ENCODE measurements around the gene LIPC.

Gene LIPC

DNA sequence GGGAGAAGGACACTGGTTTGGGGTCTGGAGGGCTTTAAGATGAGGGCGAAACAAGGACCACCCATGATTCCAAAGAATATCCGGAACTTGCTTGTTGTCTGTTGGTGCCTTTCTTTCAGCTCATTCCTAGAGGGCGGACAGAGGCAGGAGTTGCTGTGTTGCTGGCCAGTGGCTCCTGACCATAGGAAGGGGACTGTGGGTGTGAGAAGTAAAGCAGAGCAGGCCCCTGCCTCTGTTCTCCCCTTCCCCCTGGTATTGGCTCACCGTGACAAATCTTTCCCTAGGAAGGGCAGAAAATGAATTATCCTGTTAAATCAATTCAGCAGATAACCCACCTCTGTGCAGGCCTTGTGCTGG lies 89.1 kb downstream of the LIPC start:
- DNase-seq: no peak

DNA sequence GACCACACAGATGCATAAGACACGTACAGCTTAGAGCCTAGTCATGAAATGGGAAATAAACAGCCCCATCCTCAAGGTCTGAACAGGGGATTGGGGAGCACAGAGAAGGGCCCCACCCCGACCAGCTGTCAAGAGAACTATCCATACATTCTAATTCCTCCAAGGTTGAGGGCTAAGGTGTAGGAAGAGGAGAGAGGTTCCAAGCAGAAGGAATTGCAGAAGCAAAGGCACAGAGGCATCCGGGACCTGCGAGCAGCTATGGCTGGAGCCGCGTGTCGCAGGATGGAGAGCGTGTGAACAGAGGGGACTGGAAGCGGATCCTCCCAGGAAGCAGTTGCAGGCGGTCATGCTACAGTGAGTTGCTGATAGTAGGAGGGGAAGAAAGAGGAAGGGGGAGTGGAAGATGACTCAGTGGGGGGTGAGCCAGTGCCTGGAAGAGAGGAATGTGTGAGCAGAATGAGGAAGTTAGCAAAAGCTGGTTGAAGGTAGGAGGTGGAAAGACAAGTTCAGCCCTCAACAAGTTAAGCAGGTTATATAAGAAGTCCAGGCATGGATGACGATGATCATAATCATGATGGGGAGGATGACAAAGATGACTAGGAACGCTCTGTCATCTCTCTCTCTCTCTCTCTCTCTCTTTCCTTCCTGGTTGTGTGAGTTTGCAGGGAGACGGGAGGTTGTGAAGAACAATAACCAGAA lies 89.7 kb downstream of the LIPC start:
- DNase-seq: peak; percentile 43

DNA sequence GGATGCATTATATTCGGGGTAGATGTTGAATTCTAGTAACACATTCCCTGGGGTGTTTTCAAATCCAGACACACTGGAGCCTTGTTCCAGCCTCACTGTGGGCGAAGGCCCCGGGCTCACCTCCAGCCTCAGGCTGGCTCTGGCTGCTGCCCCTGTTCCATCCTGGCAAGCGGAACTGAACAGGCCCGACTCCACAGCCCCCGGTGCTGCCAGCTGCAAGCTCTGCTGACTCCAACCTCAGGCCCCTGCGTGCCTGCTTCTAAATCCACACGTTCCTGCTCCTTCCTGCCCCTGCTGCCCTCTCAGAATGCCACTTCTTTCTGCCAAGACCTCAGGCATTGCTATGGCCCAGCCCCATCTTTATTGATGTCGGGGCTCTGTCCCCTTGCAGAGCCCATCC lies 90.6 kb downstream of the LIPC start:
- no peak for DNase-seq

DNA sequence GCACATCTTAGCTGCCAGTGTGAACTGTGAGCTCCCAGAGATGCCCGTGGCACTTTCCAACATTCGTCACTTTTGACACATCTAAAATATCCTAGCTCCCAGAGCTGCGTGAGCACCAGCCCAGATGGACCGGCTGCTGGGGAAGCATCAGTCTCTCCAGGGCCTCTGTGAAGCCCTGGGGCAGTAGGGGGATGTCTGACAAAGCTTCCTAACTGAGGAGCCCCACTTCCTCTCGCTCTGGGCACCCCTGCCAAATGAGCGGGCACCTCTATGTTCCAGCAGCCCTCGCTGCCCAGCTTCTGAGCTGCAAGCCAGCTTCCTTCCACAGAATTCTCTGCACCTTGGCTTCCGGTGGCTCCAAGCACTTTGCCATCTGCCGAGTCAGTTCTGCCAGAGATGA lies 91.1 kb downstream of the LIPC start:
- DNase-seq: no peak

DNA sequence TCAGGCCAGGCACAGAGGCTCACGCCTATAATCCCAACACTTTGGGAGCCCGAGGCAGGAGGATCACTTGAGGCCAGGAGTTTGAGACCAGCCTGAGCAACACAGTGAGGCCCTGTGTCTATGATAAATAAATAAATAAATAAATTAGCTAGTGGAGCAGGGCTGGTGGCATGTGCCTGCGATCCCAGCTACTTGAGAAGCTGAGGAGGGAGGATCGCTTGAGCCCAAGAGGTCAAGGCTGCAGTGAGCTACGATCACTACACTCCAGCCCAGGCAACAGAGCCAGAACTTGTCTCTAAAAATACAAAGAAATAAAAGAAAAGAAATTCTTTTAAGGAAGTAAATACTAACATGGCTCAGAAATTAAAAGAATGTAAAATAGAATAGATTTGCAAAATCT lies 91.8 kb downstream of the LIPC start:
- no peak for DNase-seq

DNA sequence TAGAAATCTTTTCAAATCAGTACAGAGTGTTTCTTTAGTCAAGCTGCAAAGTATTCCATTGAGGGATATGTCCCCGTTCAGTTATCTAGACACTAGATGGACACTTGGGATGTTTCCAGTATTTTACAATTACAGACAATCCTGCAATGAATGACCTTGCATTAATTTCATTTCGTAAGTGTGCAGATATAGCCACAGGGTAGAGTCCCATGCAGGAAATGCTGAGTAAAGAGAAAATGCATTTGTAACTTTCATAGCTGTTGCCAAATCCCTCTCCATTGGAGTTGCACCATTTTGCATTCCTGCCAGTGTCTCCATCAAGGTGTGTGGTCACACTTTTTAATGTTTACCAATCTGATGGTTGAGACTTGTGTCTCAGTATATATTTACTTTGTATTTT lies 92.5 kb downstream of the LIPC start:
- DNase-seq: no peak

DNA sequence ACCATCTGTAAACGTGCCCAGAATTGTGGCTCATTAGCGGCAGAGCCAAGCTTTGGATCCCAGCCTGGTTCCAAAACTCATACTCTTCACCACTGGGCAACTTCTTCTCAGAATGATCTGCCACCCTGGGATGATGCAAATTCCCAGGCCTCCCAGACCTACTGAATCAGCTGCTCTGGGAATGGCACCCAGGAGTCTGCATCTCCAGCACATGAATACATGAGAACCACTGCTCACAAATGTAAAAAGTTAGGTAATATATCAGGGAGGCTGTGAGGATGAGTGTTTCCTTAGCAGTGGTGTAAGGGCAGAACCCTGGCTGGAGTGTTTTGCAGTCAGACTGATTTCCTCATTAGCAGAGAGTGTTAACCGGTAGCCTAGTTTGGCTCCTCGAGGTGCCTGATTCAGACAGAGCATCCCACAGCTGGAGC lies 94.2 kb downstream of the LIPC start:
- no peak for DNase-seq

DNA sequence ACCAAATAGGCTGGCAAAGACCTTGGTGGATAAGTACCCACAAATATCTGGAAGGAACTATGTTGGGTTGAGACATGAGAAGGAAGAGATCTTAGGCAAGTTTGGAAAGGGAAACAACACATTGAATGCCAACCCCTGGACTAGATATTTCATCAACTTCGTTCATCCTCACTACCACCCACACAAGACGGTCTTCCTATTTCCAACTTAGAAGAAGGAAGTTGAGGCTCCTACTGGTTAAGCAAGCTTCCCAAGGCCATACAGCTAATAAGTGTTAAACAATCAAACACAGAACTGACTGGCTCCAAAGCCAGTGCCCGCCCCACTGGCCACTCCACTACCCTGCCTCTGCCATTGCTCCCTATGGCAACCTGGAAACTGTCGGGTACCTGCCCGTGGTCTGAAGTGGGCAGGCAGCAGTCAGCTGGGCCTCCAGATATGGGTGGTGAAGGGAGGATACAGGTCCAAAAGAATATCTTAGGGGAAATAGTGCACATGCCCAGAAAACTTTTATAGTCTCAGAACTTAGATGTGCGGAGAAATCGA lies 94.9 kb downstream of the LIPC start:
- no peak for DNase-seq

DNA sequence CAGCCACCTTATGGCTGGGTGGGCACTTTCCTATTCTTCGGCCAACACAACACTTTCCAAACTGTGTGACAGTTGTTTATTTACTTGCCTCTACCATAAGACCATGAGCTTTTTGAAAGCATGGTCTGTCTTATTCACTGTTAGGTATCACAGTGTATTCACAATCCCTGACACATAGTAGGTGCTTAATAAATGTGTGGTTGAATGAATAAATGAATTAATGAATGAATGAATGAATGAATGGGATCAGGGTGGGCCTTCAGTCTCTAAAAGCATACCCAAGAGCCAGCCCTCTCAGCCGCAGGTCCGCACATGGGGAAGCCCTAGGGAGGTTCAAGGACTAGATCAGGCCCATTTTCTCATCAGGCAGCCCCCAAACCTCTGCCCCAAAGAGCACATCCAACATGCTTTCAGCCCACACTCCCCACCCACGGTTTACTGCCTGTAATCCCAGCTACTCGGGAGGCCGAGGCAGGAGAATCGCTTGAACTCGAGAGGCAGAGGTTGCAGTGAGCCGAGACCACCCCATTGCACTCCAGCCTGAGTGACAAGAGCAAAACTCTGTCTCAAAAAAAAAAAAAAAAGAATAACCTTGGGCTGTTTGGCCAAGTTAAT lies 95.9 kb downstream of the LIPC start:
- DNase-seq: no peak

DNA sequence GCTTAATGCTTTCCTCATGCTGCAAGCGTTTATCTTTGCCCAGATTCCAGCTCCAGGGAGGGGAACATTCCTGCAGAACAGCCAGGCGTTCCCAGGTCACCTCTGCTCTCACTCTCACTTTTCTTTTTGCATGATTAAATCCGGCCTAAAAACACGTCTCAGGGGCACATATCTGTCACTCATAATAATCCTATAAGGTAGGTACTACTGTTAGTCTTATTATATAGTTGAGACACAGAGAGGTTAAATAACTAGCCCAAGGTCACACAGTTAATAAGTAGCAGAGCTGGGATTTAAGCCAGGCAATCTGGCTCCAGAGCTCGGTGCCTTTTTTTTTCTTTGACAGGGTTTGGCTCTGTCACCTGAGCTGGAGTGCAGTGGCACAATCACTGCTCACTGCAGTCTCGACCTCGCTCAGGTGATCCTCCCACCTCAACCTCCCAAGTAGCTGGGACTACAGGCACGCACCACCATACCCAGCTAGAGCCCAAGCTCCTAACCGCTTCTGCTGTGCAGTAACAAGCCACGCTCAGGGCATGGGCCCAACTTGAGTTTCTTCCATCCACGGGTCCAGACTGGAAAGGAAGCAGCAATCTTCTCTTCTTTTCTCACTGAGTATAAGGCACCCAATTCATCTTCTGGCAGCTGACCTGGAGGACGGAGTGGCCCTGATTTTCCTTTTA lies 96.5 kb downstream of the LIPC start:
- no peak for DNase-seq

DNA sequence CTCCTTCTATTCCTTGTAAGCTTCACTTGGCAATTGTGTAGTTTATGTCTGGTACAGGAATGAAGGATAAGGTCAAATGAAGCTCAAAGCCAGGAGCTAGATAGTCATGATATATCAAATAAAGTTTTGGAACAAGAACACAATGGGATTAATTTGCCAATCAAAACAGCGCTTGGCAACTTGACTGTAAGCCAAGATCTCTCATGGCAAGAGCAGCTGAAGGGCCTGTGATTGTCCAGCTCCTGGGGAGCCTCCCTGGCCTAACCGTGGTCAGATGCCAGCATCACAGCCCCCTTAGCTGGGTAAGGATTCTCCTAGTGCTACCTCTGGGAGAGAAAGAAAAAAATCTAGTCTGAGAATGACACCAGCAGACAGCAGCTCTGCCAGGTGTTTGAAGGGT lies 97.2 kb downstream of the LIPC start:
- DNase-seq: no peak

DNA sequence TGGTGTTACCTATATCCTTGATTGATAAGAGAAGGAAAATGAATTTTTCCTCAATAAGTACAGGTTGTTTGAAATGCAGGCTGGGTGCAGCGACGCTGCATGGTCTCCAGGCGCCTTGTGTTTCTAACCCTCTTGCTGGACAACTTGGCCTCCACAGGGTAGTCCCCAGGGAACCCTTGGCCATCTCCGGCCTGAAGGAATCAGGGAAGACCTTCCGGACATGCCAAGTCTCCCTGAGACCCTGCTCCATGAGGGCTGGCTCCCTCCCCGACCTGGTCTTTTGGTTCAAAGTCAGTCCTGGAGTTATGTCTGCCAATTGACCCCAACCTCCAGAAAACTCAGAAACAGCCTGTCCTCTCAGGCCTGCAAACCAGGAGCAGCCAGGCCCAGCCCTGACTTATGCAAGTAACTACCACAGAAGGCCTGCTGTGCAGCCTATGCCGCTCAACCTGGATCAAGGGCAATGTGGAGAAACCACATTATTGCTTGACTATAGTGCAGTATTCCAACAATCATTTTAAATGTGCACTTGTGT lies 98.3 kb downstream of the LIPC start:
- no peak for DNase-seq

DNA sequence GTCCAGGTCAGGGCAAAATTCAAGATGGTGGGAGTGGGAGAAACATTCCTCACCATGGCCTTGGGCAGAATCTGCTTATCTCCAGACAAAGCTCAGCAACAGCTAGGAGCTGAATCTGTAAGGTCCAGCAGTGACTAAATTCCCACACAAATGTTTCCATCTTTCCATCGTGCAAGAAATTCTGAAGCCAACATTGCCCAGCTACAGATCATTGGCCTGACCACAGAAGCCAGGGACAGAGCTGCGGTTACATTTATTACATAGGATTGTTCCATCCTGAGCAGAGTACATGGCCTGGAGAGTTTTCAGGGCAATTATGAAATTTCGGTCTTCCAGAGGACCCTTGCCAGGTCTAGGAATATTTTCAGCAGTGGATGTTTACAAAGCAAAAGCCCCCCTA lies 100.3 kb downstream of the LIPC start:
- DNase-seq: no peak

DNA sequence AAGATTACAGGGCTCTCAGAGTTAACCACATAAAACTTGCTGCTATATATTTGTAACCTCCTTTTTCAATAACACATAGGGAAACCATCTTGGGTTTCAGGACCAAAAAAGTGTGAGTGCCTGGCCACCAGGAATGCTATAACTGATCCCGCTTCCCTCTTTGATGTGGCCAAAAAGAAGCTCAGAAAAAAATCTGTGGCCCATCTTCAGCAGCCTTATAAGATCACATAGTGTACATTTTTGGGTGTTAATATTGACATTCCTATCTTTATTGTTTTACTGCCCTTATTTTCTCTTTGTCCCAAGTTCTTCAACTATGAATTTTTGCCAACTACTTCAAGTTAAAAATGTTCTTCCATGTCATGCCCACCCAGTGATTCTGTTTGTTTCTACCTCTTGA lies 102.8 kb downstream of the LIPC start:
- DNase-seq: no peak

DNA sequence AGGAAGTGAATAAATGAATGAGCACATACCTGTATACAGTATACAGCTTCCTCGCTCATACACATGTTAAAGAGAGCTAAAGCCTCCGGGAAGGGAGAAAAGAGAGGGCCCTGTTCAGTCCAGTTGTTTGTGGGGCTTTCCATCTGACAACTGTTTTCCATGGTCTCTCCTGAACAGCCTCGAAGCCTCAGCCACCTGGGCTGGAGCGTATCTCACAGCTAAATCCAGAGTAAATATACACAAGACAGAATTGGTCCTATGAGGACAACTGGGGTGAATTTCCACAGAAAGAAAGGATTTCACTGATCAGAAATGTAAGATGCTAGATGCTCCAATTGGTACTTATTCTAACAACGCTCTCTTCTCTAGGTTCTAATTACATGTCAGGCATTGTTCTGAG lies 103.5 kb downstream of the LIPC start:
- DNase-seq: no peak

DNA sequence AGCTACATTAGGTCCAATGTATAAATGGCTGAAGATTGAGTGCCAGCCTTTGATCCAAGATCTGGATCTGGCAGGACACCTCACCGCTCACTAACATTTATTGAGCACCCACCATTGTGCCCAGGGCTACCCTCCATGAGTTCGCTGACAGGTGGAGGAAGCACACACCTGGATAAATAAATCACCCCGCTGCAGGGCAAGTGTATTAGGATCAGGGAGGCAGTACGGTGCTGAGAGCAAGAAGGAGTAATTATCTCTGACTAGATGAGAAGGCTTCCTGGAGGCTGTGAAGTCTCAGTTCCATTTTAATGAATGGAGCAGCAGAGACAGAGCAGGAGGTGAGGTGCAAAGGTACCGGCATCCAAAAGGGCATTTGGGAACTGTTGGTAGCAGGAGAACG lies 104.1 kb downstream of the LIPC start:
- peak; percentile 21 for DNase-seq

DNA sequence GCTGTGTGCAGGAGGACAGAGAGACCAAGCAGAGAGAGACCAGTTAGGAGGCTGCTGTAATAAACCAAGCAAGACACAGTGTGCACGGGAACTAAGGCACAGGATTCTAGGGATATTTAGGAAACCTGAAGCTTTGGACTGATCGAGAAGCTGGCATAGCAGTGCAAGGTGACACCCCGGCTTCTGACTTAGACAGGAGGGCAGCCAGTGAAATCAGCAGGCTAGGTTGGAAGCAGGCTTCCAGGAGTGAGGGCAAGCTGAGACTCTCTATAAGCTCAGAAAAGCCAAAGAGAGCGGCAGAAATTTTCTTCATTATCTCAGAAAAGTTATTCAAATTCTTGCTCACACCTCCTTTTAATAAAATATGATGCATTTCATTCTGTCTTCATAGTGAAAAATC lies 104.6 kb downstream of the LIPC start:
- no peak for DNase-seq

DNA sequence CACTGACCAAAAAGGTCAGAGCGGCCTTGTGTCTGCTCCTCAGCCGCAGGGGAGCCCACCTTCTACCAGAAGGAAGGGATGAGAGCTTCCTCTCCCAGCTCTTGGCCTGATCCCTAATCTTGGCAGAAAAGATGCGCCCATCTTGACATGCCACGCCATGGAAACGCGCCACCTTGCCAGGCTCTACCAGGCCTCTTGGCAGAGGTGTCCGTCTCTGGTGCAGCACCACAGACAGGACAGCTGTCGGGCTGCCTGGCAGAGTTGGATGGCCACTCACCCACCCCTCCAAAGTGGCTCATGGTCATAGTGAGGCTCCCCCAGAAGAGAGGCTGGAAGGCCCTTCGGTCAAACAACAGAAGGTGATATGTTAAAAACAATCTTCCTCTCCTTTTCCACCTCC lies 105.2 kb downstream of the LIPC start:
- no peak for DNase-seq

DNA sequence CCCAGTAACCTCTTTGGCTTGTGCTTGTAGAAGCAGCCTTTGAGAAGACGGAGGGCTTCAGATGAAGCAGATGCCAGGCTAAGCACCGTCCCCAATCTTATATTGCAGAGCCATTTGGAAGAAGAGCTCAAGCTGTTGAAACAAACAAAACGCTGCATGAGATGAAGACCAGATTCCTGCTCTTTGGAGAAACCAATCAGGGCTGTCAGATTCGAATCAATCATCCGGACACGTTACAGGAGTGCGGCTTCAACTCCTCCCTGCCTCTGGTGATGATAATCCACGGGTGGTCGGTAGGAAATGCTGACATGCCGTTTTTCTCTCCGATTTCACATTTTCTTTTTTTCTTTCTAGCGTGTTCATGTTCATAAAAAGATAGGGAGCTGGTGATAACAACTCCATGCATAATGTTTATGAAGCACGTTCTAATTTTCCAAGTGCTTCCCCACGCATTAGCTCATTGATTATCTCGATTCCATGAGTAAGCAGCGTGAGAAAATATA lies 106.5 kb downstream of the LIPC start:
- DNase-seq: no peak

DNA sequence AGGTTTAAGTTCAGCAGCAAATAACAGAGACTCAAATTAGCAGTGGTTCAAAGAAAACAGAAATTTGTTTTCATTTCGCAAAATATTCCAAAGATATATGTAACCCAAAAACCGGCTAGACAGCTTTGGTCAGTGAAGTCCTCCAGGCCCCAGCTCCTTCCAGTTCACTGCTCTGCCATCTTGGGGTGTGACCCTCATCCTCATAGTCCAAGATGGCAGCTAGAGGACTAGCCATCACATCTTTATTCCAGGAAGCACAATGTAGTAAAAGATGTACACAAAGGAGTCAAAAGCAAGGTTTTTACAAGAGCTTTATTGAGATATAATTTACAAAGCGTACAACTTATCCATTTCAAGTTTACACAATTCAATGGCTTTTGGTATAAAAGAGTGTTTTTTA lies 107.1 kb downstream of the LIPC start:
- no peak for DNase-seq

DNA sequence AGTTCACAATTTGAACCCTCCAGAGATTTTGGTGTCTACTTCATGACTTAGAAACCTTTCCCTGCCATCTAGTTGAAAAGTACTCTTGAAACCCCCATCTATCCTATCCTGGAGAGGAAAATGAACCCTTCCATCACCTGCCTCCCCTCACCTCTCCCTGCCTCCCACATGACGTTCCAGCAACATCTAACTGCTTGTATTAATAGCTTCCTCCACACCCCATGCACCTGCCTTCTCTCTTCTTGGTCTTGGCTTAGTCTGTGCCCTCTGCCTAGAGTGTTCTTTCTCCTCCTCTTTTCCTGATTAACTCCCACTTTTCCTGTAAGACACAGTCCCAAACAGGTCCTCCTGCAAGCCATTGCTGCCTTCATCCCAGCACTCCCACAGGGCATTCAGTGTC lies 107.8 kb downstream of the LIPC start:
- peak; percentile 11 for DNase-seq

DNA sequence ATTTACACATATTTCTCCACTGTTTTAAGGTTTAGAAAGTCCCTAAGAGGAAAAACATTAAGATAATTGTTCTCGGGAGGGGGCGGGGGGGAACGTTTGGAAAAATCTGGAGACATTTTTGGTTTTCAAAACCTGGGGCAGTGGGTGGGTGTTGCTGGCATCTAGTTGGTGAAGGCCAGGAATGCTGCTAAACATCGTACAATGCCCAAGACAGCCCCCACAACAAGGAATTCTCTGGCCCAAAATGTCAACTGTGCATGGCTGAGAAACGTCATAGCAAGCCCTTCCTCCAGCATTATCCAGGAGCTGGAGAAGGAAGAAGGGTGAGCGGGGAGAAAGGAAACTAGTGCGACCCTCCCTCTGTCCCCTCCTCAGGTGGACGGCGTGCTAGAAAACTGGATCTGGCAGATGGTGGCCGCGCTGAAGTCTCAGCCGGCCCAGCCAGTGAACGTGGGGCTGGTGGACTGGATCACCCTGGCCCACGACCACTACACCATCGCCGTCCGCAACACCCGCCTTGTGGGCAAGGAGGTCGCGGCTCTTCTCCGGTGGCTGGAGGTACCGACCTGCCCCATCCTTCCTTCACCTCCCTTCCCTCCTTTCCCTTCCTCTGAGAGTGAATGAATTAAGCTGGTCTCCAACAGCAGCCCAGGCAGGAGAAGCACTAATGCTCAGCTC lies 109.8 kb downstream of the LIPC start:
- no peak for DNase-seq

DNA sequence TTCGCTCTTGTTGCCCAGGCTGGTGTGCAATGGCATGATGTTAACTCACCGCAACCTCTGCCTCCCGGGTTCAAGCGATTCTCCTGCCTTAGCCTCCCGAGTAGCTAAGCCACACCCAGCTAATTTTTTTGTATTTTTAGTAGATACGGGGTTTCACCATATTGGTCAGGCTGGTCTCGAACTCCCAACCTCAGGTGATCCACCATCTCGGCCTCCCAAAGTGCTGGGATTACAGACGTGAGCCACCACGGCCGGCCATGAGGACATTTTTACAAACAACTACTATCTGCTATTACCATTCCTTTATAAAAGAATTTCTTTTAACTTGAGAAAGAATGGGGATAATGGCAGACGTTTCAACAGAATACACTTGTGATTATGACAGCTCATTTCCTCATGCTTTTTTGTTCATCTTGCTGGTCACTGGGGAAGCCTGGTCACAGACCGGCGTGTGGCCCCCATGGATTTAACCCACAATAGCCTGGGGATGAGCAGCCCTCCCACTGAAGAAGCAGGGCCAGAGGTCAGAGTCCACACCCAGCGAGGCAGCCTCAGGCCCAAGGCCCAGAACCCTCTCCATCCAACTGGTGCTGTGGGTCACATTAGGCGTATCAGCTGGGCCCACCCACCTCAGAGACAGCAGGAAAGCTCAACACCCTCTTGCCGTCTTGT lies 112.0 kb downstream of the LIPC start:
- DNase-seq: no peak

All from NCI-H510A treated with DMSO at 0.1 percent for 48 hours (cell line).